Stimulated activated CD4-positive, alpha-beta T cell treated with anti-CD3 and anti-CD28 coated beads, Interleukin-12 subunit alpha, Interleukin-12 subunit beta, amount 100 ng/mL, for 48 hours (primary cell): ENCODE data around the gene CISTR.
"Not testable (repeated sequence)": the region's sequence is repeated elsewhere in the genome, so short reads cannot be mapped to it uniquely, and the experiment has no call there.

ENCODE experiments used
- DNase-seq, 3 donors: peaks; one replicate each; pipeline ENCODE4 v3.0.0-alpha.2; 2020; ENCODE audit warnings: low read depth in 2 of 3, low spot score in 1 of 3

Gene CISTR

DNA sequence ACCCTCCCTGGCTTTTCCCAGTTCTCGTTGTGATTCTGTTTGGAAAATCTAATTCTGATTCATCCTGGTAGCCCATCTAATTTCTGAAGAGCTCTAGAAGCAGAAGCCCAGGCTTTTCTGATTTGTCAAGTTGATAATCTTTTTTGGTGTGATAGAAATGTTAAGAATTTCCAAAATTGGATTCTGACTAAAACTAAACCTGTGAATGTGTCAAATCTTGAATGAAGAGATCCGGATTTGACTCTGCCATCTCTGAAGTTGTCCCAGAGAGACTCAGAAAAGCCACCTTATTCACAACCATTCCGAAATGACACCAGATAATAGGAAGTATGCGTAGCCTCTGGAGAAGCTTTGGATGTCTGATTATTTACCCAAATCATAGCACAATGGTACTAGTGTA lies 12.8 kb upstream of the CISTR start:
- no peak for DNase-seq

DNA sequence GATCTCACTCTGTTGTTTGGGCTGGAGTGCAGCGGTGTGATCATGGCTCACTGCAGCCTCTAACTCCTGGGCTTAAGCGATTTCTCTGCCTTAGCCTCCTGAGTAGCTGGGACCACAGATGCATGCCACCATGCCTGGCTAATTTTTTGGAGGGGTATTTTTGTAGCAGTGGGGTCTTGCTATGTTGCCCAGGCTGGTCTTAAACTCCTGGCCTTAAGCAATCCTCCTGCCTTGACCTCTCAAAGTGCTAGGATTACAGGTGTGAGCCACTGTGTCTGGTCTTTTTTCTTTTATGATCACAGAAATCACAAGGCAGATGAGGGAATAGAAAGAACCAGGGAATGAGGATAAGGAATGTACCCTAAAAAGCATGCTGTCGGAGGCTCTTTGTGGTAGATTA lies 11.0 kb upstream of the CISTR start:
- not testable (repeated sequence) for DNase-seq

DNA sequence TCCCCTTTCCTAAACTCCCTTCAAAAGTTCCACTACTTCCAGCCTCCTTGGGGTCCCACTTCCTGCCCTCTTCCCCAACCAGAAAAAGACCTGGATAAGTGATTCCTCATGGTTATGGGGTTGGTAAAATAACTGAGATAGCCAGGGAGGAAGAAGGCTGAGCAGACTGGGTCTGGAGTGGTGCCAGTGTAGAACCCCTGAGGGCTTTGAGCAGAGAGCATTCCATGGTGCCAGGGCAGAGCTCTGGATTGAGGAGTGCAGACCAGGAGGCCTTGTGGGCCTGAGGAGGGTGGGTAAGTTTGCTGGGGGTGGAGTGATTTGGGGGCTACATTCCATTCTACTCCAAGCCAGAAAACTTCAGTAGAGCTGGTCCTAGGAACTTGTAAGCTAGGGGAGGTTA lies 9.5 kb upstream of the CISTR start:
- DNase-seq, result no peak

DNA sequence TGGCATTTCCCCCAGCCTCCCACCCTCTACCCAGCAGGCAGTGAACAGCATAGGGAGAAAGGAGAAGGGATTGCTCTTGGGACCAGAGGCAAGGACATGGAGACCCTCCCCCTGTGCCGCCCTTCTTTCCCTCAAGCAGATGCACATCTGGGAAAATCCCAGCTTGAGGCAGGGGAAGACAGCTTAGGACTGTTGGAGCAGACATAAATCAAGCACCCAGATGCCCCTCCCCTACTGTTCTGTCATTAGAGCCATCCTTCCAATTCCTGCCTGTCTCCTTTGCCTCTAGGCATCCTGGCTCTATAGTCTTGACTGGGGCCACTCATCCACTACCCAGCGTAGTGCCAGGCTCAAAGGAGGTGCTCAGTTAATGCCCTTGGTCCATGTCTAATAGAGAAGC lies 7.5 kb upstream of the CISTR start:
- DNase-seq, result no peak

DNA sequence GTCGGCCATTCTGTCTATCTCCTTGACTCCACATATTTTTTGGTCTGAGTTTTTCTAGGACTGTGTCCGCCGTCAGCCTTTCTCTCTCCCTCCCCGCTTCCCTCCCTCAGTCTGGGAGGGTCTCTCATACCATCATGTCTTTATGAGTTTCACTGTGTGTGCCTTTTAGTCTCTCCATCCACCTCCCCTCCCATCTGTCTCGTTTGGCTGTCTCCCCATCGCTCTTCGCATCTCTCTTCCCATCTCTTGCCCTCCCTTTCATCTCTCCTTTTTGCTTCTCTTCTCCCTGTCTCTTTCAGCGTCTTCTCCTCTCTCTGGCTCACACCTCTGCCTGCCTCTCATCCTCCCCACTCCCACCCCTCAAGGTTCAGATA lies 6.9 kb upstream of the CISTR start:
- DNase-seq, result no peak

DNA sequence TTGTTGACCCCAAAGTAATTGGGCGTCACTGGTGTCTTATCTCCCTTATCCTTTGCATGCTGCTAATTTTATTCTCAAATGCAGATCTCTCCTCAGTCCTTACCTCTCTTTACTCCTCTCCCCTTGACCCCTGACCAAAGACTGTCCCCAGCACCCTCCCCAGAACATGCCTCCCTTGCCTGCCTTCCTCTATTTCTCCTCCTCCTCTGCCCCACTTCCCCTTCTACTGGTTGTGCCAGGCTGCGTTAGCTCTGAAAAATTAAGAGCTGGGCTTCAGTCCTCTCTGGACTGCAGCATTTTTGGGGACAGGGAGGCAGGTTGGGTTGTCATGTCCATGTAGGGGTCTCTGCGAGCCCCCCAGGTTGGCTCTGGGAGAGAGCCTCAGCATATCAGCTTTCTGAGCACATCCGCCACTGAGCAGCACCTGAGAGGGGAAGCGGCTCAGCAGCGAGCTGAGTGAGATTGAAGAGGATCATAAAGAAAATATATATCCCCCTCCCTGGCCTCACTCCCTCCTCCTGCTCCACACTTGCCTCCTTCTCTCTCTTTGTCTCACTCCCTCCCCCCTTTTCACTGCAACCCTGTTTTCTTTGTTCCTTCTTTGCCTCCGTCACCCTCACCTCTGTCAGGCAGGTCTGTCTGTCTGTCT lies 6.4 kb upstream of the CISTR start:
- no peak for DNase-seq

DNA sequence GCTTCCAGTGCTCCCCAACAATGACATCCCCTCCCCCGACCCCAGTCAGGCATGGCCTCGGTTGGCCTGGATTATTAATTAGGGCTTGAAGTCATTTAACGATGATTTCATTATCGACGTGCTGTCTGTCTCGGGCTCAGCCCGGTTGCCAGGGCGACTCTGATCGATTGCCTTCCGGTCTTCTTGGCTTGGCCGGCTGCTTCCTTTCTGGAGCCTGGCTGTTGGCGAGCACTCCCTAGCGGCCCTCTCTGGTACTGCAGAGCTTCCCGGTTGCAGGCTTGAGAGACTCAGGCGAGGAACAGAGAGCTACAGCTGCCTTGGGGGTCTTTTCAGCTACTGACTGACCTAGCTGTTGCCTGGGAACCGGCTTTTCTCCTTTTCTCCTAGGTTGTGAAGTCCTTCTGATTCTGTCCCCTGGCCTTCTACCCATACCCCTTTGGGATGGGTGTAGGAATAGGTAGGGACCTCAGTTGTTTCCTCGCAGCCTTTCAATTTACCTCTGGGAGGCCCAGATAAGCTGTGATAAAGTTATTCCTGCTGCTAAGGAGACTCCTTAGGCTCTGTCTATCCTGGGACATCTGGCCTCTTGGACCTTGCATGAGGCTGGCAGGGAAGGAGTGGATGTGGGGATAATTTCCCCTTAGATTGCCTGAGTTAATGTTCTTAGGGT lies 5.5 kb upstream of the CISTR start:
- DNase-seq, result peak; percentile 82 to 92 (median 82)

DNA sequence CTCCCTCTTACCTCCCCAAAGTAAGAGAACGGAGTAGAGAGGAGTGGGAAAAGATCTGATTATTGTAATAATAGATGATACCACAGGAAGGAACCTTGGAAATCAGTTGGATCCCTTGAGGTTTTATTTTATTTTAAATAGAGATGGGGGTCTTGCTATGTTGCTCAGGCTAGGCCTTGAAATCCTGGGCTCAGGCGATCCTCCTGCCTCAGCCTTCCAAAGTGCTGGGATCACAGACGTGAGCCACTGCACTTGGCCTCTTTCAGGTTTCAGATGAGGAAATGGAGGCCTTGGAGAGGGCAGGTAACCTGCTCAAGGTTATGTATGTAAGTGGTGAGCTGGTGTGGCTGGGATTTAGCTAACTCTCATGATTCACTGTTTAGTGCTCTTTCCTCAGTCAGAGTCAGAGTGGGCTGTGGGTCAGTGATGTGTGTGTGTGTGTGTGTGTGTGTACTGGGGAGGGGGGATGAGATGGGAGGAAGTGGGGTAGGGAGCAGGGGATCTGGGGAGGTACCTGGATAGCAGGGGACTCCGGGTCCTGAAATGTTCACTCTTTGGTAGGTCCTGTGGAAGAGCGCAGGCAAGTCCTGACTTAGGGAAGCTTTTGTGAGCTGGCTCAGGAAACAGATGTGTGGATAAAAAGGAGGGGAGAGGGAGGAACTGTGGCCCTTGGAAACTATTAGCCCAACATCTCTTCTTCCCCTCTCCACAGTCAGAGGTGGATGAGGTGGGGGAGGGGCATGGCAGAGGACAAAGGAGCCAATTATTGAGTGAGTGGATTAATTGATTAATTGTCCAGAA lies 4.7 kb upstream of the CISTR start:
- DNase-seq, result no peak

DNA sequence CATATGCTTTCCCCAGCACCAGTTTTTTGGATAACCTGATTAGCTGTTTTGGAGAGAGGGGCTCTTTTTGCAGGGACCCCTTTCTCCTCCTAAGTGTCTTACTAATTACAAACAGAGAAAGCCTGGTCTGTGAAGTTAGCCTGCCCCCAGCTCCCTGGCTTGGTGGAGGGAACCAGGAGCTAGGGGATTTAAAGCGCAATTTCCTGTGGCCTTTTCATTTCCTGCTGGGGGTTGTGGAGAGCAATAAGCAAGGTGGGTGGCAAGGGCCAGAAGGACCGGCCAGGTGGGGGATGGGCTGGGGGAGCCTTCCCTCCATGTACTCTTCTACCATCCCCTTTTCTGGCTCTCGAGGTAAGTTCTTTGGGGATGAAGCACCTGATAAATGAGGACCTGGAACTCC lies 4.1 kb upstream of the CISTR start:
- DNase-seq, result no peak

DNA sequence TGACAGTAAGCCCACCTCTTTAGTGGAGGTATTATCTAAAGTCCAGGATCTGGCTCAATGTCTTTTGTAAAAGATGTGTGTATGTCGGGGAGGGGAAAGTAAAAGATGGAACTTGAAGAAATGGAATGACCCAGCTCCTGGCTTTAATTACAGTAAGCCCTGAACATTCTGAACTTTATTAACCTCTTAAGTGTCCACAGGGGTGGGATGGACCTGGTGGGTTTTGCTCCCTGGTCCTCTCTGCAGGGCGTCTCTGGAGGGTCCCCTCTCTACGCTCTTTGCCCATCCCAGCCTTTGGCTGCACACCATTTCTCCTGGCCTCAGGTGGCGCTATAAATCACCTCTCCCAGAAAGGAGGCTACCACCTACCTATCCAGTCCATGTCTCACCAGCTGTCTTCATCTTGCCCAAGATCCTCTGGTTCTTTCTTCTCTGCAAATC lies 3.7 kb upstream of the CISTR start:
- DNase-seq, result no peak

DNA sequence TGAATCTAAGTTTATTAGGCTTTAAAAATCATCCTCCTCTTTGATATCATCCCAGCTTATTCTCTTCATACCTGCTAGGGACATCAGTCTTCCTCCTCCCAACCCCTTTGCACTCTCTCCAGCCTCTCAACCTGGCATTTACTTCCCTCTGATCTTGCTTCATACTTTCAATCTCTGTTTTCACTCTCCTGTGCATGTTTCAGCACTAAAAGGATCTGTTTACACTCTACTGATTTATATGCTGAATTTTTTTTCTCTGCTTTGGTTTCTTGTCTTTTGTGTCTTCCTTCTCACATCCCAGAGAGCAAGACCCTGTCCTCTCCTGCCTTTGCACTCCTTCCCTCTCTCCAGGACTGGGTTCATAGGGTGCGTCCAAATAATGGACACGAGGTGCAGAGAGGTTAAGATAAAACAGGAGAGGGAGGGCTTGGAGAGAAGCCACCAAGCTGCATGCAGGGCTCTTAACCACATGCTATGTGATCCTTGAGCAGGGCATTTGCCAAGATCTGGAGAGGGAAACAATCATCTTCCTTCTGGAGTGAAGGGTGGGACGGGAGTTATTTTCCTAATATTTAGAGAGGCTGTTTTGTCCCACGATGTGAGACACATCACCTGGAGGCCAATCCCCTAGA lies 3.0 kb upstream of the CISTR start:
- DNase-seq, result no peak

DNA sequence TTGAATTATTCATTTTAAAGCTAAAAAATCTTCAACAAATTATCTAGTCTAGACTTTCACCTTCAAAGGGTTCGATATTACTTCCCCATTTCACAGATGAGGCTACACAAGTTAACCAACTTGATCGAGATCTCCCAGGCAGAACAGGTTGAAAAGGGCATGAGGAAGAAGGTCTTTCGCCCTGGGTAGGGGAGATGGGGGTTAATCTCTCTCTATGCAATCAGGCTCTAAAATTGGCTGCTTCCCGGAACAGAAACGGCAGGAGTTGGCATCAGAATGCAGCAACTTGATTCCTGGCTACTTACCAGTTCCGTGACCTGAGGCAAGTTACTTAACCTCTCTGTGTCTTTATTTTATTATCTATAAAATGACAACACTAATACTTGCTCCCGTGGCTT lies 2.4 kb upstream of the CISTR start:
- DNase-seq, result no peak

DNA sequence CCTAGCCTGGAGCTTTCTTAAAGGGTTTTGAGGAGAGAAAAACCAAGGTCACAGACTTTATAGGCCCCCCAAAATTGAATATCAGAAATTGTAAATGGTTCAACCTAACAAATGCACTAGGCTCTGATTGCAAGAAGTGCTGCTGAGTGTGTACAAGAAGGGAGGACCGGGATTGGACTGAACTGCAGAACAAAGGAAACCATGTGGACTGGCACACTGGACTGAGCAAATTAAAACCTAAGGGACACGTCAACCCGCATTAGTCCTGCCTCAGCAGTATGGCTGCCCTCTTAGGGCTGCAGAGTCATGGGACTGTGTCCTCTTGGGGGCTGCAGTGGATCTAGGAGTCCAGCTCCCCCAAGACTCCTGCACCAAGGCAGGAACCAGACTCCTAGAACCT lies 842 bp upstream of the CISTR start:
- no peak for DNase-seq

DNA sequence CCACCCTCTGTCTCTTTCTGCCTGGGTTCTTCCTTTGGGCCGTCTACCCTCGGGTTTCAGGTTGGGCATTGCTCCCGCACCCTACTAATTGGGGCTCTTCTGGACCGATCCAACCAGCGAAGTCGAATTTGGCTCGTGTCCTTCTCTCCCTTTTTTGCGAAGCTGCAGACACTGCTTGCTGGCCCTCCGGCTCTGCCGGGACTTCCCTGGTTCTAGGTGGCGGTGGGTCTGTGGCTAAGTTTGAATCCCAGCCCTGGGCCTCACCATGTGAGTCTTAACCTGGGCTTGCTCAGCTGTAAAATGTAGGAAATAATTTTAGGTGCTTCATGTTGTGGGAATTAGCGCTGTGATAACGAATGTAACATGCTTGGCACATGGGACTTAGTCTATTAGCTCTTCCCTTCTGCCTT lies 418 bp upstream of the CISTR start:
- no peak for DNase-seq

DNA sequence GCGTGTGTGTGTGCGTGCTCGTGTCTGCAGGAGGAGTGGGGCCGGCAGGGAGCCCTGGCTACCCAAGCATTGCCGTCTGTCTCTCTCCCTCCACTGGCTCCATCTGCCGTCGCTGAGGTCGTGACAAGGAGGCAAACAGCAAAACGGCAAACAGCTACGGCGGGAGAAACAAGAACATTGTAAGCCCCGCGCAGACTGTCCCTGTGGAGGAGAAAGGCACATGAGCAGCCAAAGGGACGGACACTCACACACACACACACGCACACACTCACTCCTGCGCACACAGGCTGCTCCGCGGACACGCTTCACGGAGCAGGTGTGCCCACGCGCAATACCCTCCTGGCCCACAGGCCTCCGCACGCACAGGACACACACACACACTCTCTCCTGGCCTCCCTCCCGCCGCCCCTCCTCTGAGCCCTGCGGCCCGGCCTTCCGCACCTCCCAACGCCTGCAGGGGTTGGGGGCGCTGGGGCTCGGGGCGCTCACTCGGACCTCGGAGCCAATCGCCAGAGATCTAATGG lies 905 bp downstream of the CISTR start:
- DNase-seq, result no peak

DNA sequence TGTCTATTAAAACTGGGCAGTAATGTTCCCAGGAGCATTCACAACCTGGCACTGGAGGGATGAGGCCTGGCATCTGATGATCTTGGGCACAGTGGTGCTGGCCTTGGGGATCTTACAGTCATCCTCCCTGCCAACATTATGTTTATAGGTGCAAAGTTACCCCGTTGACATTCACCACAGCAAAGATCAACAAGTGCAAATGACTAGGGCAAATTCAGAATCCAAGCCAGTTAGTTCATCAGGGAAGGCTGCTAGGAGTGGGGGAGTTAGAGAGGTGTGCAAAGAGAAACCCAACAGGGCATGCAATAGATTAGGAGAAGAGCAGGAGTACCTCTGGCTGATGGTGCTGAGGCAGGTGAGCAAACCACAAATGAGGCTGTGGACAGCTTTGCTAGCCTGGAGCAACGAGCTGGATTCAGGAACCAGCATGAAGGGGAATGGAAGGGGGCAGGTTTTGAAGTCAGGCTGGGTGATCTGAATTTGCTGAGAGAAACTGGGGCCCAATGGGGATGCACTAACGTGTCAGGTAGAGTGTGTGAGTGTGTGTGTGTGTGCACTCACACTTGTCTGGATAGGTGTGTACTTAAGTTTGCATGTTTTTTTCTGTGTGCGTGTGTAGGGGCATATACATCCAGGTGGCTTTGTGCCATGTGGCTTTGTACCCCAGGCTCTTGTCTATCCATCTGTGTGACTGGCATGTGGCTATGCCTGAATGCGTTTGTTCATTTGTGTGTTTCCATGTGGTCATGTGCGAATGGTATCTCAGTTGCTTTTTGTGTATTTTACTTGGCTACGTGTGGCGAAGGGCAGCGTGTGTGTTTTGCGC lies 1.6 kb downstream of the CISTR start:
- no peak for DNase-seq

DNA sequence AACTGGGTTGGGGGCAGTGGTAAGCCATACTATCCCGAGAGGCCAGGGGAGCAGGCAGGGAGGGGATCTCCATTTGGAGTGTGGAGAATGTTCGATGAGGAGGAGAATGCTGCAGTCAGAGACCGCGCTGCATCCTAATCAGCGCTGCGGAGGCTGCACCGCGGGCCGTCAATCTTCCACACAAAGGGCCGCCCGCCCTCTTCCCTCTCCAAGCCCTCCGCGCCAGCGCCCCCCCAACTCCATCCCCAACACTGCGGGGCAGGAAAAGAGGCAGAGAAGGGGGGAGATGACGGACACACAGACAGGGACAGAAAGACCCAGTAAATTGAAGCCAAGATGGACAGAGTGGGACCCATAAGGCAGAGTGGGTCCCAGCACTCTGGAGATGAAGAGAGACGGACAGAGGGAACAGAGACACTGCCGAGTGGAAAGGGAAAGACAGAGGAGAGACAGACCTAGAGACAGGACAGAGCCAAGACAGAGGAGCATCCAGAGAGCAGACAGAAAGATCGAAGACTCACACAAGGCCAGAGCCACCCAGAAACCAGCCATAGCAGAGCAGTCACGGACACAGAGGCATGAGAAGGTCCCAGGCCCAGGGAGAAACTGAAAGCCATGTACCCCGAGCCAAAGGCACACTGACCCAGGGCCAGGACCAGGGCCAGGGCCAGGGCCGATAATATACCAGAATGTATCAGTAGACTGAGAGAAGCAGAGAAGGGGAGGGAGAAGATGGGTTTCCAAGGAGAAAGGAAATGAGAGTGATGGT lies 3.5 kb downstream of the CISTR start:
- DNase-seq, result no peak

DNA sequence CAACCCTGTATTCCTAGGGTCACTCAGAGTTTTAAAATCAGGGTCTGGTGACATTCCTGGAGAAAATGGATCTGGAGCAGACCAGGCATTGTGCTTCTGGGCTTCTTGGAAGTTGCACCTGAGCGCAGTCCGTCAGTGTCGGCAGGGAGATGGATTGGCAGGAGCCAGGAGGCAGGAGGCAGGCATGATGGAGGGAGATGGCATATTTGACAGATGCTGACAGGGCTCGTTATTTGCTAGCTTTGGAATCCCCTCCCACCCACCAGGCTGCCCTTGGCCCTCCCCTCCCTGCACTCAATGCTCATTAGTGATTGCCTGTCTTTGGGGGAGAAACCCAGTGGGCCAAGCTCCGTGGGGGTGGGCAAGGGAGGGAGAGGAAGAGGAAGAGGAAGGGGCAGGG lies 4.7 kb downstream of the CISTR start:
- DNase-seq, result no peak

DNA sequence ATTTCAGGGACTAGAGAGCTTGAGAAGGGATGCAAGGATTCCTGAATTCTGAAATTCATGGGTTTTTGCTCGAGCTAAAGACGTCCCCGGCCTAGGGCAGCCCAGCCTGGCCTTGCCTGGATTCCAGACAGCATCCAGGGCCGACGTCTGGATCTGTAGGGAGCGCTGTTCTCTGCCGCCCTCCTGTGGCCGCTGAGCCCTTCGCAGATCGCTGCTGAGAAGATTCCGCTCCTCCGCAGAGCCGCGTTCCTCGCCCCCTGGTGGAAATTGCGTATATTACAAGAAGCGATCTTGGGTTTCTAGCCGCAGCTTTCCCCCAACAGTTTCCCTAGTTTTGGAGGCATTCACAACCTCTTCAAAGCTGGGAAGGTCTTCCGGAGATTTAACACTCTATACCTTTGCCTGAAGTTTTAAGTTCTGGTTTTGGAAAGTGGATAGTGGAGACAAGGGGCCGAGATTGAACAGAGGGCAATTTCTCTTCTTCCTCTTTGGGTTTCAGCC lies 5.1 kb downstream of the CISTR start:
- peak; percentile 77 to 87 (median 81) for DNase-seq

DNA sequence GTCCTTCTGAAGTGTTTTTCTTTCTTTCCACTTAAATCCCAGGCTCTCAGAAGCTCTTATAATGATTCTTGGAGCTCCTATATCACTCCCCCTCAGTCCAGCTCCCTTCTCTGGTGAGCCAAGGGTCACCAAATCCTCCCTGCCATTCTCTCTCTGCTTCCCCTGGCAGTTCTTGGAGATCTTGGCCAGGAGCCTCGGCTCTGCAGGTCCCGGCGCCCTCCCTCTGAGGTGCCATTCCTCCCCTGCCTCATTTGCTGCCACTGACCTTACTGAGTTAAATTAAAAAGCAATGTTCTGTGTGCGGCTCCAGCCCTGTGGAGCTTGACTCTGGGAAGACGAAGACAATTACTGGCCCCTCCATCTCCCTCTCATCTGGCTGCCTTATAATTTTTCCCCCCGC lies 7.0 kb downstream of the CISTR start:
- DNase-seq, result no peak
